IMR-90 (cell line): Measurements from ENCODE around the gene ALKBH1. TPM values are rescaled to one million over a fixed set of nuclear protein-coding genes. Genes with fewer than 3 reads are reported as not detected.
A peak's percentile ranks its signal among the peaks of the same experiment; 100 is the strongest.

Source experiments
- ATAC-seq: fragments of 200-7000 bp; cut with Tn5 transposase; 2 replicates; pipeline ENCODE4 v1.9.1; 2020; ENCODE audit warnings: low read depth, mild to moderate bottlenecking, moderate library complexity
- BruUV-seq: library from RNA; stranded (reverse); fragments of 400-500 nt; replicated peaks from 2 replicates; lab custom pipeline; 2021; lab: Mats Ljungman, UMichigan
- CTCF ChIA-PET: fragments of 300-600 bp; formaldehyde crosslinking; extraction: SDS; loops from one replicate; lab custom pipeline; 2021; ENCODE audit warnings: antibody characterized with exemption; lab: Yijun Ruan, JAX
- POLR2A ChIA-PET: fragments of 300-600 bp; sonication (Branson Sonifier 250); formaldehyde crosslinking; loops from one replicate; lab custom pipeline; 2022; ENCODE audit warnings: antibody characterized with exemption; ENCODE audit not compliant: unreplicated experiment; lab: Charles Lee
- DNase-seq: peaks from one replicate; pipeline ENCODE4 v3.0.0; 2013
- H2AFZ ChIP-seq: replicated peaks from 2 replicates; pipeline ENCODE3; 2013; ENCODE audit warnings: low read length, mild to moderate bottlenecking; ENCODE audit not compliant: poor library complexity
- H2AK5ac ChIP-seq: 2 replicates; pipeline ENCODE4 v1.6.1; 2013; ENCODE audit warnings: low read depth, low read length, inconsistent platforms
- H2AK9ac ChIP-seq: replicated peaks from 2 replicates; pipeline ENCODE3; 2013; ENCODE audit warnings: mild to moderate bottlenecking, low read depth, low read length, moderate library complexity; ENCODE audit not compliant: poor library complexity
- H2BK120ac ChIP-seq: 2 replicates; pipeline ENCODE4 v1.6.1; 2013; ENCODE audit warnings: low read depth, low read length, inconsistent platforms
- H2BK15ac ChIP-seq: 3 replicates; pipeline ENCODE4 v1.6.1; 2013; ENCODE audit warnings: low read depth, low read length, inconsistent platforms
- H2BK20ac ChIP-seq: 2 replicates; pipeline ENCODE4 v1.6.1; 2013; ENCODE audit warnings: low read depth, mild to moderate bottlenecking, inconsistent platforms, low read length, moderate library complexity
- H2BK5ac ChIP-seq: 2 replicates; pipeline ENCODE4 v1.6.1; 2013; ENCODE audit warnings: mild to moderate bottlenecking, low read depth, low read length, inconsistent platforms; ENCODE audit not compliant: poor library complexity, severe bottlenecking
- H3K14ac ChIP-seq: replicated peaks from 2 replicates; pipeline ENCODE4 v1.6.1; 2013; ENCODE audit warnings: low read depth, low read length, inconsistent platforms
- H3K18ac ChIP-seq: 2 replicates; pipeline ENCODE4 v1.6.1; 2013; ENCODE audit warnings: low read depth, low read length, control low read depth
- H3K23ac ChIP-seq: 2 replicates; pipeline ENCODE4 v1.6.1; 2013; ENCODE audit warnings: low read depth, low read length, inconsistent platforms
- H3K27ac ChIP-seq: 2 replicates; pipeline ENCODE4 v1.5.1; 2013; ENCODE audit warnings: mild to moderate bottlenecking, control low read depth, low read length; ENCODE audit not compliant: insufficient read depth
- H3K27me3 ChIP-seq: 2 replicates; pipeline ENCODE4 v1.6.1; 2013; ENCODE audit warnings: low read length; ENCODE audit not compliant: control insufficient read depth, insufficient read depth
- H3K36me3 ChIP-seq: 2 replicates; pipeline ENCODE4 v1.6.1; 2013; ENCODE audit warnings: low read length, mixed read lengths; ENCODE audit not compliant: control insufficient read depth, insufficient read depth
- H3K4ac ChIP-seq: 2 replicates; pipeline ENCODE4 v1.6.1; 2013; ENCODE audit warnings: low read depth, low read length, inconsistent platforms
- H3K4me1 ChIP-seq: 2 replicates; pipeline ENCODE4 v1.6.1; 2013; ENCODE audit warnings: low read length, mixed read lengths; ENCODE audit not compliant: control insufficient read depth, insufficient read depth
- H3K4me2 ChIP-seq: 2 replicates; pipeline ENCODE4 v1.6.1; 2013; ENCODE audit warnings: low read depth, mild to moderate bottlenecking, control low read depth, low read length, moderate library complexity
- H3K4me3 ChIP-seq: 2 replicates; pipeline ENCODE4 v1.5.1; 2013; ENCODE audit warnings: low read depth, mild to moderate bottlenecking, control low read depth, low read length, moderate library complexity; ENCODE audit not compliant: insufficient read depth
- H3K56ac ChIP-seq: 2 replicates; pipeline ENCODE4 v1.6.1; 2013; ENCODE audit warnings: low read length, inconsistent platforms; ENCODE audit not compliant: insufficient read depth; ENCODE audit errors: extremely low read depth
- H3K79me1 ChIP-seq, 2 experiments: 2 replicates each; pipeline ENCODE4 v1.6.1; 2013; ENCODE audit warnings: low read length in 2 of 2, inconsistent platforms in 1 of 2, low read depth in 1 of 2
- H3K9ac ChIP-seq: 2 replicates; pipeline ENCODE4 v1.6.1; 2013; ENCODE audit warnings: low read depth, low read length, control low read depth
- H3K9me1 ChIP-seq: 2 replicates; pipeline ENCODE4 v1.6.1; 2013; ENCODE audit warnings: low read length, inconsistent platforms; ENCODE audit not compliant: insufficient read depth
- H3K9me3 ChIP-seq: 2 replicates; pipeline ENCODE4 v1.6.1; 2013; ENCODE audit warnings: low read length; ENCODE audit not compliant: control insufficient read depth, insufficient read depth
- H4K20me1 ChIP-seq: 2 replicates; pipeline ENCODE4 v1.6.1; 2013; ENCODE audit warnings: low read length, inconsistent platforms; ENCODE audit not compliant: insufficient read depth
- H4K5ac ChIP-seq: 2 replicates; pipeline ENCODE4 v1.6.1; 2013; ENCODE audit warnings: mild to moderate bottlenecking, low read depth, low read length, control low read depth
- H4K8ac ChIP-seq, 2 experiments: 2 replicates each; pipeline ENCODE4 v1.6.1; 2013; ENCODE audit warnings: low read depth in 2 of 2, low read length in 2 of 2, control low read depth in 1 of 2, inconsistent platforms in 1 of 2
- H4K91ac ChIP-seq: 2 replicates; pipeline ENCODE4 v1.6.1; 2013; ENCODE audit warnings: low read depth, low read length, inconsistent platforms; ENCODE audit not compliant: insufficient read depth
- BHLHE40 ChIP-seq: fragments of 150-350 bp; IDR thresholded peaks from 2 replicates; pipeline ENCODE4 v1.6.1; 2016; ENCODE audit warnings: mild to moderate bottlenecking, low read depth, low read length
- CHD1 ChIP-seq: IDR thresholded peaks from 2 replicates; pipeline ENCODE4 v1.6.1; 2012; ENCODE audit warnings: low read depth, low read length, improper control_type of control experiment
- CTCF ChIP-seq: conservative IDR thresholded peaks from 2 replicates; pipeline ENCODE4 v1.5.1; 2012; ENCODE audit warnings: mild to moderate bottlenecking, low read depth, low read length, improper control_type of control experiment
- ELK1 ChIP-seq: fragments of 150-350 bp; IDR thresholded peaks from 2 replicates; pipeline ENCODE4 v1.6.1; 2016; ENCODE audit warnings: low read depth, mild to moderate bottlenecking, low read length, moderate library complexity, borderline replicate concordance
- MAFK ChIP-seq: IDR thresholded peaks from 2 replicates; pipeline ENCODE4 v1.6.1; 2012; ENCODE audit warnings: low read depth, low read length, improper control_type of control experiment
- MAZ ChIP-seq: IDR thresholded peaks from 2 replicates; pipeline ENCODE4 v1.6.1; 2012; ENCODE audit warnings: low read depth, mild to moderate bottlenecking, low read length, improper control_type of control experiment, moderate library complexity, borderline replicate concordance
- MXI1 ChIP-seq: IDR thresholded peaks from 2 replicates; pipeline ENCODE4 v1.6.1; 2012; ENCODE audit warnings: low read depth, mild to moderate bottlenecking, low read length, moderate library complexity, borderline replicate concordance
- NFE2L2 ChIP-seq: fragments of 150-350 bp; IDR thresholded peaks from 2 replicates; pipeline ENCODE4 v1.6.1; 2016; ENCODE audit warnings: low read depth, mild to moderate bottlenecking, low read length
- POLR2A ChIP-seq: IDR thresholded peaks from 2 replicates; pipeline ENCODE4 v1.6.1; 2012; ENCODE audit warnings: mild to moderate bottlenecking, low read depth, low read length
- RAD21 ChIP-seq: IDR thresholded peaks from 2 replicates; pipeline ENCODE4 v1.6.1; 2012; ENCODE audit warnings: low read length, improper control_type of control experiment
- RCOR1 ChIP-seq: IDR thresholded peaks from 2 replicates; pipeline ENCODE4 v1.6.1; 2012; ENCODE audit warnings: mild to moderate bottlenecking, low read length, improper control_type of control experiment; ENCODE audit not compliant: insufficient replicate concordance
- RFX5 ChIP-seq: IDR thresholded peaks from 2 replicates; pipeline ENCODE4 v1.8.0; 2012; ENCODE audit warnings: low read depth, mild to moderate bottlenecking, low read length, moderate library complexity
- SMC3 ChIP-seq: fragments of 150-350 bp; IDR thresholded peaks from 2 replicates; pipeline ENCODE4 v1.6.1; 2016; ENCODE audit warnings: low read depth, mild to moderate bottlenecking, antibody characterized with exemption, low read length, moderate library complexity
- WGBS, 2 experiments: methylation state at CpG; one replicate each; pipeline versions ENCODE4 v1.1.5 to v1.1.7; 2013; ENCODE audit warnings: missing lambda C conversion rate in 2 of 2; ENCODE audit not compliant: insufficient read length in 1 of 2; ENCODE audit errors: extremely low coverage in 2 of 2; 5-methylcytosine and 5-hydroxymethylcytosine counted together
- dilution Hi-C: fragments of 300-500 bp; cut with HindIII; formaldehyde crosslinking; loops from one replicate; pipeline ENCODE4 v1.14.3; 2018; ENCODE audit warnings: low sequenced_read_pairs; ENCODE audit not compliant: unreplicated experiment
- in situ Hi-C: fragments of 300-500 bp; cut with MboI; formaldehyde crosslinking; loops from 3 replicates; pipeline ENCODE4 v1.14.3; 2019; ENCODE audit warnings: low sequenced_read_pairs, inconsistent platforms, mixed read lengths
- intact Hi-C: fragments of 100-400 bp; cut with micrococcal nuclease; formaldehyde crosslinking; loops from 2 replicates; pipeline ENCODE4 v1.10.0; 2022
- polyA plus RNA-seq, 3 experiments: library from polyadenylated mRNA; depleted of rRNA; stranded (reverse); fragments of >200 nt; gene quantifications; 2 replicates each; pipeline ENCODE4 v1.2.3, GENCODE V29; 2012; ENCODE audit warnings: low replicate concordance in 1 of 3
- total RNA-seq: library from RNA; depleted of rRNA; stranded (reverse); fragments of >200 nt; gene quantifications from 2 replicates; pipeline ENCODE4 v1.2.3, GENCODE V29; 2012
- TF ChIP-seq, protein P1 (sequence below): fragments of 150-350 bp; IDR thresholded peaks from 2 replicates; pipeline ENCODE4 v1.6.1; 2017; ENCODE audit warnings: mild to moderate bottlenecking, antibody characterized with exemption, low read length, low read depth

ALKBH1 gene
- total and polyA plus RNA-seq, 2 of the 4 experiments (the other 2 are of a cell fraction), result 10.0 to 10.8 TPM

GRCh38 chr14:77707355-77707723, 484 bp downstream of the ALKBH1 start:
- POLR2A ChIA-PET, result no interaction called here
- TF ChIP-seq MXI1, result no peak
- TF ChIP-seq RCOR1, result no peak
- no peak for TF ChIP-seq BHLHE40
- no peak for TF ChIP-seq RFX5
- peak; percentile 70 for TF ChIP-seq RAD21
- TF ChIP-seq SMC3, result peak; percentile 42
- peak; percentile 49 for TF ChIP-seq CTCF
- no peak for TF ChIP-seq MAFK
- TF ChIP-seq POLR2A, result no peak
- no peak for TF ChIP-seq CHD1
- TF ChIP-seq NFE2L2, result no peak
- TF ChIP-seq, protein P1, sequence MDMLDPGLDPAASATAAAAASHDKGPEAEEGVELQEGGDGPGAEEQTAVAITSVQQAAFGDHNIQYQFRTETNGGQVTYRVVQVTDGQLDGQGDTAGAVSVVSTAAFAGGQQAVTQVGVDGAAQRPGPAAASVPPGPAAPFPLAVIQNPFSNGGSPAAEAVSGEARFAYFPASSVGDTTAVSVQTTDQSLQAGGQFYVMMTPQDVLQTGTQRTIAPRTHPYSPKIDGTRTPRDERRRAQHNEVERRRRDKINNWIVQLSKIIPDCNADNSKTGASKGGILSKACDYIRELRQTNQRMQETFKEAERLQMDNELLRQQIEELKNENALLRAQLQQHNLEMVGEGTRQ, result no peak
- no peak for TF ChIP-seq ELK1
- no peak for TF ChIP-seq MAZ
- H3K18ac ChIP-seq, result no peak overlapping the region

More at GRCh38 chr14:77707355-77707723, 484 bp downstream of the ALKBH1 start:
- Histone ChIP-seq H3K14ac (0 out of 2 replicates have a peak overlapping the region, but pooled peaks have one; percentile 24), H2BK15ac (no peak overlapping the region), H3K9ac (peak overlapping the region; percentile 89), H3K4me1 (no peaks in the 10 kb centered on the region; the same call in 1 of the 2 replicates), H3K27me3 (no peaks in the 10 kb centered on the region), H3K4me3 (peak overlapping the region; percentile 94), H3K79me1 (peaks cover 17 to 42% of the 10 kb centered on the region in 2 experiments), H2BK5ac (peak overlapping the region; percentile 31), H3K23ac (peak overlapping the region; percentile 70), H3K4me2 (peak overlapping the region; percentile 92), H2BK20ac (no peak overlapping the region), H3K9me3 (no peaks in the 10 kb centered on the region), H3K27ac (peak overlapping the region; percentile 73), H4K20me1 (peaks cover 11% of the 10 kb centered on the region), H2AK9ac (peak overlapping the region; percentile 68), H3K4ac (peak overlapping the region; percentile 36), H3K56ac (peak overlapping the region; percentile 13), H2AK5ac (peak overlapping the region; percentile 90; the same call in 1 of the 2 replicates), H4K5ac (peak overlapping the region; percentile 93), H4K8ac (peak overlapping the region; percentile 76 to 94), H2BK120ac (no peak overlapping the region; the same call in 1 of the 2 replicates), H2AFZ (peak overlapping the region; percentile 96), H3K36me3 (peaks cover 24% of the 10 kb centered on the region), H3K9me1 (no peaks in the 10 kb centered on the region), H4K91ac (0 out of 2 replicates have a peak overlapping the region, but pooled peaks have one; percentile 59)
- intact Hi-C loops, result loop anchor here (1.0 to 5.0 kb wide), 4 partner anchors 52 to 555 kb away; no protein-coding TSS in a partner anchor
- DNase-seq (peak; percentile 63), ATAC-seq (peak; percentile 59)
- dilution Hi-C loops, result no loop called here
- no TSS peak for BruUV-seq
- 0% methylated on average over 3 of the region's 14 CpGs; no CpG with 5 or more reads in 1 of the 2 experiments for WGBS, 2 experiments
- CTCF ChIA-PET, result interaction anchor here (0.5 to 1.4 kb wide), 2 partner anchors 17 to 595 kb away, joined by 3 to 4 read pairs; no protein-coding TSS in a partner anchor
- in situ Hi-C loops, result no loop called here
